ENCODE results near the gene DBF4.

DNA sequence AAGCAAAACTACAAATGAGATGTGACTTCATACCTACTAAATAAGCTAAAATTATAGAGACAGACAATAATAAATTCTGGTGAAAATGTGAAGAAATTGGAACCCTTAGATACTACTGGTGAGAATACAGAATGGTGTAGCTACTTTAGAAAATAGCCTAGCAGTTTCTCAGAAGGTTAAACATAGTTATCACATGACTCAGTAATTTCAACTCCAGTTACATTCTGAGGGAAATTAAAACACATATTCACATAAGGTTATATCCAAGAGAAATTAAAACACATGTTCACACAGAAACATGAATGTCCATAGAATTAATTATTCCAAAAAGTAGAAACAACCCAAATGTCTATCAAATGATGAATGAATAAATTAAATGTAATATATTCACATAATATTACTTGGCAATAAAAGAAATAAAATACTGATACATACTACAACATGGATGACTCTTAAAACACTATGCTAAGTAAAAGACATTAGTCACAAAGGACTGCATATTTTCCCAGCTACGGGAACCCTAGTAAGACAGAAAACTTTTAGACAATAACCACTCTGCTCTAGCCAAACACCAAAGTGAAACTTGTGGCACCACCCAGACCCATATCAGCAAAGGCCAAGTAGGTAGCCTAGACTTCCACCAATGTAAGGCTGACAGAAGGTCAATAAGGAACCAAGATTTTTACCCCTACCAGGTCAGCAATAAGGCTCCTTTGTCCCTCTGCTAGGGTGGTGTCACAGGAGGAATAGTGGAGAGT, 25.3 kb upstream of the DBF4 start:
- TF ChIP-seq GABPA (IDR thresholded peaks at IDR 0.05 in 1 of 2, conservative IDR thresholded peaks at IDR 0.05 in 1 of 2) (no peak), FOXA1 (IDR thresholded peaks at IDR 0.05) (no peak)

Data from liver (tissue), 2 donors.